HTERT RPE-1 (cell line): ENCODE data around the gene RPRML.
"Not testable (repeated sequence)": the region's sequence is repeated elsewhere in the genome, so short reads cannot be mapped to it uniquely, and the experiment has no call there.

Source experiments
- in situ Hi-C: fragments of 300-500 bp; cut with MboI; formaldehyde crosslinking; loops from 4 replicates; pipeline ENCODE4 v1.14.3; 2020; ENCODE audit warnings: low sequenced_read_pairs

RPRML gene

GRCh38 chr17:46979147-46979863, at the start of gene RPRML:
Gene RPRML (minus strand): TSS chr17:46979253. CDS start chr17:46979007, 246 bp downstream.
- in situ Hi-C loops, result no loop called here

- in situ Hi-C loops, result not testable (repeated sequence)
Measured at GRCh38 chr17:47016966-47017365, 37.9 kb upstream of the RPRML start.

GRCh38 chr17:47013341-47013740, 34.3 kb upstream of the RPRML start:
- in situ Hi-C loops, result no loop called here

- in situ Hi-C loops, result no loop called here
Measured at GRCh38 chr17:47012457-47012856, 33.4 kb upstream of the RPRML start.

GRCh38 chr17:47009759-47010594, 30.9 kb upstream of the RPRML start:
- in situ Hi-C loops, result no loop called here

- in situ Hi-C loops, result no loop called here
Measured at GRCh38 chr17:47004906-47005305, 25.9 kb upstream of the RPRML start.

- in situ Hi-C loops, result not testable (repeated sequence)
Measured at GRCh38 chr17:47003864-47004263, 24.8 kb upstream of the RPRML start.

GRCh38 chr17:46995841-46996571, 17.0 kb upstream of the RPRML start:
- in situ Hi-C loops, result no loop called here

- in situ Hi-C loops, result no loop called here
Measured at GRCh38 chr17:46994993-46995392, 15.9 kb upstream of the RPRML start.

GRCh38 chr17:46991617-46992016, 12.6 kb upstream of the RPRML start:
- in situ Hi-C loops, result no loop called here

- in situ Hi-C loops, result no loop called here
Measured at GRCh38 chr17:46989637-46990431, 10.8 kb upstream of the RPRML start.

GRCh38 chr17:46987927-46988326, 8.9 kb upstream of the RPRML start:
- in situ Hi-C loops, result not testable (repeated sequence)

- in situ Hi-C loops, result no loop called here
Measured at GRCh38 chr17:46986366-46986765, 7.3 kb upstream of the RPRML start.

GRCh38 chr17:46984892-46985291, 5.8 kb upstream of the RPRML start:
- in situ Hi-C loops, result no loop called here

GRCh38 chr17:46984341-46984740, 5.3 kb upstream of the RPRML start:
- in situ Hi-C loops, result no loop called here

GRCh38 chr17:46983782-46984181, 4.7 kb upstream of the RPRML start:
- in situ Hi-C loops, result no loop called here

- in situ Hi-C loops, result no loop called here
Measured at GRCh38 chr17:46982577-46982976, 3.5 kb upstream of the RPRML start.

- in situ Hi-C loops, result no loop called here
Measured at GRCh38 chr17:46978489-46979146, 435 bp downstream of the RPRML start.

GRCh38 chr17:46977750-46978488, 1.1 kb downstream of the RPRML start:
- in situ Hi-C loops, result no loop called here
